ENCODE data around the gene TRPV5. TPM values are rescaled to one million over a fixed set of nuclear protein-coding genes. Genes with fewer than 3 reads are reported as not detected.
A peak's percentile ranks its signal among the peaks of the same experiment; 100 is the strongest.

Gene TRPV5
- total RNA-seq, 2 experiments from 2014 or later: not detected

DNA sequence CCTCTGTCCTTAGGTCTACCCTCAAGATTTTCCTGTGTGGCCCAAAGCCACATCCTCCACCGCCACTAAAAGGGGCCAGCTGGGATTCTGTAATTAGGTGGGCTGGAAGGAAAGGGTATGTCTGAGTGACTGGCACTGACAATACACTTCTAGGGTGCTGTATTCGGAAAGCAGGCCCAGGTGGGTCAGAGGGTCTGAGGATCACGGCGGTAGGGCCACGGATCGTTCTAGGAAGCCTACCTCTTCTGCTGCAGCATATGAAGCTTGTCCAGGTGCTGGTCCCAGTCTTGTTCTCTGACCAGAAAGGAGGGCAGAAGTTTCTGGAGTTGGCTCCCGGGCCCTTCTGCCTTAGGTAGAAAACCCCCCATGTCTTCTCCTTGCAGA is 462 bp downstream of the TRPV5 start:
- H3K27ac Mint-ChIP-seq: no peak overlapping the region
- H3K27me3 Mint-ChIP-seq: peaks cover 2% of the 10 kb centered on the region
- no peaks in the 10 kb centered on the region for H3K36me3 Mint-ChIP-seq
- CTCF ChIA-PET: interaction anchor here (1.7 kb wide), 1 partner anchor 282 kb away, joined by 3 read pairs; no protein-coding TSS in a partner anchor
- no peak for DNase-seq
- no peaks in the 10 kb centered on the region for H3K4me1 Mint-ChIP-seq
- no peak overlapping the region for H3K4me3 Mint-ChIP-seq
- no peak for ATAC-seq
- H3K9me3 Mint-ChIP-seq (ENCODE audit: low read depth): no peaks in the 10 kb centered on the region

GRCh38 chr7:142932386-142933091 is 1.0 kb downstream of the TRPV5 start:
- DNase-seq: no peak
- Mint-ChIP-seq H3K4me3 (no peak overlapping the region), H3K9me3 (ENCODE audit: low read depth) (no peaks in the 10 kb centered on the region)

GRCh38 chr7:142930126-142930730 is 3.3 kb downstream of the TRPV5 start:
- Mint-ChIP-seq H3K4me3 (no peak overlapping the region), H3K4me1 (no peaks in the 10 kb centered on the region), H3K27me3 (peaks cover 3% of the 10 kb centered on the region), H3K9me3 (ENCODE audit: low read depth) (no peaks in the 10 kb centered on the region), H3K36me3 (no peaks in the 10 kb centered on the region), H3K27ac (no peak overlapping the region)
- CTCF ChIA-PET: no interaction called here
- DNase-seq (no peak), ATAC-seq (no peak)

More at GRCh38 chr7:142932386-142933091, 1.0 kb downstream of the TRPV5 start:
- Mint-ChIP-seq H3K36me3 (no peaks in the 10 kb centered on the region), H3K27ac (no peak overlapping the region), H3K27me3 (peaks cover 2% of the 10 kb centered on the region), H3K4me1 (no peaks in the 10 kb centered on the region)
- no peak for ATAC-seq
- CTCF ChIA-PET: interaction anchor here (0.9 to 1.7 kb wide), 2 partner anchors 283 to 573 kb away, joined by 3 read pairs; no protein-coding TSS in a partner anchor

DNA sequence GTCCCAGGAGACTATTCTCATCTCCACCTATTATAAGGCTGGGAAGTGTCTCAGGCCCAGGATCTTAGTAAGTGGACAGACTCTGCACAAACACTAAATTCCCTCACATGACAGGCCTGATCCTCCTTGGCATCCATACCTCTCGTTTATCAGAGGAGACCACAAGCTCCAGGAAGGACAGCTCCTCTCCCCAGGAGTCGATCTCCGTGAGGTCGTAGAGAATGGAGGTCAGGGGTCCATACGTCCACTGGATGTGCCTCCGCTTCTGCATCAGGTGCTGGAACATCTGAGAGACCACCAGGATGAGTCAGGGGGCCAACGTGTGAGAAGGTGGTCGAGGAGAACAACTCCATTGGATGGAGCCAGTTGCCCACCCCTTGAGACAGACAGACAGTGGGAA is 5.6 kb downstream of the TRPV5 start:
- ATAC-seq (no peak), DNase-seq (no peak)
- Mint-ChIP-seq H3K27me3 (peaks cover 3% of the 10 kb centered on the region), H3K4me3 (no peak overlapping the region), H3K4me1 (no peaks in the 10 kb centered on the region), H3K27ac (no peak overlapping the region), H3K36me3 (no peaks in the 10 kb centered on the region), H3K9me3 (ENCODE audit: low read depth) (no peaks in the 10 kb centered on the region)
- CTCF ChIA-PET: no interaction called here

GRCh38 chr7:142927085-142927745 is 6.3 kb downstream of the TRPV5 start:
- H3K4me3 Mint-ChIP-seq: no peak overlapping the region
- no peaks in the 10 kb centered on the region for H3K9me3 Mint-ChIP-seq (ENCODE audit: low read depth)
- no peak overlapping the region for H3K27ac Mint-ChIP-seq
- H3K4me1 Mint-ChIP-seq: no peaks in the 10 kb centered on the region
- no peaks in the 10 kb centered on the region for H3K36me3 Mint-ChIP-seq
- DNase-seq (no peak), ATAC-seq (no peak)
- CTCF ChIA-PET: no interaction called here
- peaks cover 3% of the 10 kb centered on the region for H3K27me3 Mint-ChIP-seq

DNA sequence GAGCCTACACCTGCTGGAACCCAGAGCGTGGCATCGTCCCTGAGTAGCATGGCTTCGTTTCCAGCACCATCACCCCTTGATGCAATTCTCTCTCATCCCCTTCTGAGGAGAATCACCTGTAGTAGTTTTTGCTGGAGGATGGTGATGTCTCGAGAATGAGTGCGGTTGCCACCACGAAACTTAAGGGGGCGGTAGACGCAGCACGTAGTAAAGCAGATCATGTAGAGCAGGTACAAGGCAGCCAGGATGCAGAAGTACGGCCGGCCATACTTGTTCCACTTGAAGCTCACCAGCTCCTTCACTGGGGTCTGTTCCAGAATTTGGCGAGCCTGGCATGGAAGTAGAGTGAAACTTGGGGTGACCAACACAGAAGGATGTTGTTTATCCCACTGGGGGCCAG is 8.1 kb downstream of the TRPV5 start:
- no peaks in the 10 kb centered on the region for H3K9me3 Mint-ChIP-seq (ENCODE audit: low read depth)
- no peak overlapping the region for H3K27ac Mint-ChIP-seq
- ATAC-seq (no peak), DNase-seq (no peak)
- CTCF ChIA-PET: no interaction called here
- no peak overlapping the region for H3K4me3 Mint-ChIP-seq
- H3K36me3 Mint-ChIP-seq: no peaks in the 10 kb centered on the region
- H3K4me1 Mint-ChIP-seq: no peaks in the 10 kb centered on the region
- H3K27me3 Mint-ChIP-seq: peaks cover 3% of the 10 kb centered on the region

DNA sequence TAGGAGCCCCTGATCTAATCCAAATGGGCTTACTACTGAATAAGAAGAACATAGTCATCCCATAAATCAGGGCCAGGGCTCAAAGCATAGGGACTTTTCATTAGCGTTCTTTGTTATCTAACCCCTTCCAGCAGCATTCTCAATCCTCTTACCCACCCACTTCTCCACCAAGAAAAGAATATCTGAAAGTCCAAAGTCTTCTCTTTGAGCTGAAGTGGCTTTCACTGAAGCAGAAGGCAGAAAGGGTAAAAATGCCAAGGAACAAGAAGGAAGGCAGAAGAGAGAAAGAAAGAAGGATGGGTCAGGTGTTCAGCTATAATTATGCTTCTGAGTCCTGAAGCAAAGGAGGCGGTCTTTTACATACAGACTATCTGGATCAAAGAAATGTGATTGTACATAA is 10.2 kb downstream of the TRPV5 start:
- ATAC-seq: no peak
- Mint-ChIP-seq H3K36me3 (no peaks in the 10 kb centered on the region), H3K4me1 (no peaks in the 10 kb centered on the region), H3K27me3 (peaks cover 6% of the 10 kb centered on the region), H3K4me3 (no peak overlapping the region), H3K9me3 (ENCODE audit: low read depth) (no peaks in the 10 kb centered on the region), H3K27ac (no peak overlapping the region)
- CTCF ChIA-PET: no interaction called here
- DNase-seq: no peak

DNA sequence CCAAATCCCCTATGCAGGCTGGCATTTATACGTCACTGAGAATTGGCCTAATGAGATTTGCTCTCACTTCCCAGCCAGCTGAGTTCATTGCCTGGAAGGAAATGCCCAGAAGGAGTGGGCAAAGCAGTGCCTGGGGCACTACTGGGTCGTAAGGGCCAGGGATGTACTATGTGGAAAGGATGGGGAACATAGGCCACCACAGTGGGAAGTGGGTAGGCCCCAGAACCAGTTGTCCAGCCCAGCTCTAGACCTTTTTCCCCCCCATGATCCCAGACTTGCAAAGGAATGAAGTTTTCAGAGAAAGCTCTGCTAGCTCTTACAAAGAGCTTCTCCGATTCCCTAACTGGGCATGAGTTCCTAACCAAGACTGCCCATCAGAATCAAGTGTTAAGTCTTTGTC is 13.9 kb downstream of the TRPV5 start:
- no peak for ATAC-seq

GRCh38 chr7:142918901-142919300 is 14.6 kb downstream of the TRPV5 start:
- no peak overlapping the region for H3K27ac Mint-ChIP-seq
- H3K4me3 Mint-ChIP-seq: no peak overlapping the region
- H3K9me3 Mint-ChIP-seq (ENCODE audit: low read depth): no peaks in the 10 kb centered on the region
- ATAC-seq (no peak), DNase-seq (peak; percentile 19)
- peaks cover 19% of the 10 kb centered on the region for H3K27me3 Mint-ChIP-seq
- no peaks in the 10 kb centered on the region for H3K4me1 Mint-ChIP-seq
- no peaks in the 10 kb centered on the region for H3K36me3 Mint-ChIP-seq
- CTCF ChIA-PET: interaction anchor here (1.5 kb wide), 1 partner anchor 84 kb away, joined by 3 read pairs; no protein-coding TSS in a partner anchor

More for the DNA sequence above, 13.9 kb downstream of the TRPV5 start:
- H3K4me1 Mint-ChIP-seq: no peaks in the 10 kb centered on the region
- no peaks in the 10 kb centered on the region for H3K36me3 Mint-ChIP-seq
- no peak overlapping the region for H3K4me3 Mint-ChIP-seq
- DNase-seq: no peak
- H3K27ac Mint-ChIP-seq: no peak overlapping the region
- CTCF ChIA-PET: interaction anchor here (1.5 kb wide), 1 partner anchor 84 kb away, joined by 3 read pairs; no protein-coding TSS in a partner anchor
- peaks cover 13% of the 10 kb centered on the region for H3K27me3 Mint-ChIP-seq
- H3K9me3 Mint-ChIP-seq (ENCODE audit: low read depth): no peaks in the 10 kb centered on the region

GRCh38 chr7:142917447-142917846 is 16.1 kb downstream of the TRPV5 start:
- Mint-ChIP-seq H3K9me3 (ENCODE audit: low read depth) (no peaks in the 10 kb centered on the region), H3K36me3 (no peaks in the 10 kb centered on the region), H3K27ac (no peak overlapping the region), H3K27me3 (peaks cover 21% of the 10 kb centered on the region), H3K4me3 (no peak overlapping the region), H3K4me1 (no peaks in the 10 kb centered on the region)
- ATAC-seq: no peak
- DNase-seq: peak; percentile 22
- CTCF ChIA-PET: no interaction called here

- no peak for DNase-seq
- CTCF ChIA-PET: interaction anchor here (1.2 kb wide), 1 partner anchor 15 kb away, joined by 3 read pairs; no protein-coding TSS in a partner anchor
- H3K4me1 Mint-ChIP-seq: no peaks in the 10 kb centered on the region
- peaks cover 27% of the 10 kb centered on the region for H3K27me3 Mint-ChIP-seq
- no peak overlapping the region for H3K4me3 Mint-ChIP-seq
- no peak overlapping the region for H3K27ac Mint-ChIP-seq
- H3K9me3 Mint-ChIP-seq (ENCODE audit: low read depth): no peaks in the 10 kb centered on the region
- H3K36me3 Mint-ChIP-seq: no peaks in the 10 kb centered on the region
- no peak for ATAC-seq
These were observed 17.0 kb downstream of the TRPV5 start for GRCh38 chr7:142916508-142916907.

GRCh38 chr7:142915315-142915714 is 18.2 kb downstream of the TRPV5 start:
- Mint-ChIP-seq H3K4me1 (no peaks in the 10 kb centered on the region), H3K36me3 (no peaks in the 10 kb centered on the region), H3K27ac (no peak overlapping the region), H3K9me3 (ENCODE audit: low read depth) (no peaks in the 10 kb centered on the region), H3K27me3 (peaks cover 34% of the 10 kb centered on the region), H3K4me3 (no peak overlapping the region)
- CTCF ChIA-PET: interaction anchor here (1.2 kb wide), 1 partner anchor 14 kb away, joined by 3 read pairs; no protein-coding TSS in a partner anchor
- DNase-seq (peak; percentile 16), ATAC-seq (no peak)

DNA sequence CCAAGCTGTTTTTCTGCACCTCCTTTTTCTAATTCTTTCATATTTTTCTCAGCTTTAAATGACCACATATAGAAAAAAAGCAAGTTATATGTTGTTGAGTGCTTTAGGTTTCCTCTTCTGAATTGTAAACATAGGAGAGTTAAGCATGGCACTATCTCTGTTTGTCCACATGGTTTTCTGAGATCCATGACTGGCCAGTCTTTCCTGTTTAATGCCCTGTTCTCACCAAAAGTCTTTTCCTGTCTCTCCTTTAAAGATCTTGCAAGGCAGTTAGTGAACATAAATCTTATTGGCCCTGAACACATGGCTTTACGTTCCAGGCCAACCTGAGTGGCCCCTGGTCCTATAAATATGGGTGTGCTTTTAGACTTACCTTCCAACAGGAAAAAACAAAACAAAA is 19.4 kb downstream of the TRPV5 start:
- Mint-ChIP-seq H3K9me3 (ENCODE audit: low read depth) (no peaks in the 10 kb centered on the region), H3K4me1 (no peaks in the 10 kb centered on the region), H3K27me3 (peaks cover 34% of the 10 kb centered on the region), H3K27ac (no peak overlapping the region), H3K4me3 (no peak overlapping the region), H3K36me3 (no peaks in the 10 kb centered on the region)
- CTCF ChIA-PET: no interaction called here
- DNase-seq (no peak), ATAC-seq (no peak)

DNA sequence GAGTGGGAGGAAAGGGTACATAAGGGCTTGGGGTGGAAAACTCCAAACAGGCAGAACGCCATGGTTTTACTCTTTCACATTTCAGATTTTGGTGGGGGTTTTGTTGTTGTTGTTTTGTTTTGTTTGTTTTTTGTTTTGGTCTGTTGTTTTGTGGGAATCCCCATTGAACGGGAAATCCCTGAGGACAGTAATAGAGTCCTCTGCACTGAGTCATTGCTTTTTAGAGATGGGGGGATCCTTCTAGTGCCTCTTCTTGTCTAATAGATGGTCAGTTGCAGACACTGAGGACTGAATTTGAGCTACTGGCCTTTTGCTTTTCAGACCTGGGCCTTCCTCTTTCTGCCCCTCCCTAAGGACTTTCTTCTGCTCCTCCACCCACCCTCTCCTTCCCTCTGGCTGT is 20.0 kb downstream of the TRPV5 start:
- no peak overlapping the region for H3K27ac Mint-ChIP-seq
- no peaks in the 10 kb centered on the region for H3K9me3 Mint-ChIP-seq (ENCODE audit: low read depth)
- no peaks in the 10 kb centered on the region for H3K36me3 Mint-ChIP-seq
- CTCF ChIA-PET: no interaction called here
- peaks cover 33% of the 10 kb centered on the region for H3K27me3 Mint-ChIP-seq
- ATAC-seq (no peak), DNase-seq (no peak)
- H3K4me1 Mint-ChIP-seq: no peaks in the 10 kb centered on the region
- no peak overlapping the region for H3K4me3 Mint-ChIP-seq
